Astrocyte of the hippocampus (primary cell): Measurements from ENCODE around the gene BHLHA9.
"Not testable (repeated sequence)": the region's sequence is repeated elsewhere in the genome, so short reads cannot be mapped to it uniquely, and the experiment has no call there.

Source experiments
- DNase-seq: peaks from one replicate; pipeline ENCODE4 v3.0.0; 2011; ENCODE audit warnings: low read depth, low spot score

BHLHA9 gene

DNA sequence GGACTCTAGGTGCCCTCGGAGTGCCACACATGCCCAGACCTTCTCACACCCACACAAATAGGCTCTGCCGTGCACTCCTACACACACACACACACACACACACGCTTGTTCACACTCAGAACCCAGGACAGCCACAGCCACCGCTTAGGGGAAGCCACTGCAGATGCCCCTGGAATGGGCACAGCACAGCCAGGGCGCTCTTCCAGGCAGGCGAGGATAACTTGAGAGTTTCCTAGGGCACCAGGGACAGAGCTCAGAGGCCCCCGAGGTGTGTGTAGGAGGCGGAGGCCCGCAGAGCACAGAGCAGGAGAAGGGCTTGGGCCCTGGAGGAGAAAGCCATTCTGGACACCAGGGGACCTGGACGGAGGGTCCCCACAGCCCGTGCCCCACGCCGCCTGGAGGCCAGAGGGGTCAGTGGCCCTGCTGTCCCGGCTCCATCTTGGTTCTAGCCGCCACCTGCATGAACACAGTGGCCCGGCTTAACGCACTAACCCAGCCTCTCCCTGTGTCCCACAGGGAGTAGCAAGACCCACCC, 30.2 kb downstream of the BHLHA9 start:
- DNase-seq, result no peak

DNA sequence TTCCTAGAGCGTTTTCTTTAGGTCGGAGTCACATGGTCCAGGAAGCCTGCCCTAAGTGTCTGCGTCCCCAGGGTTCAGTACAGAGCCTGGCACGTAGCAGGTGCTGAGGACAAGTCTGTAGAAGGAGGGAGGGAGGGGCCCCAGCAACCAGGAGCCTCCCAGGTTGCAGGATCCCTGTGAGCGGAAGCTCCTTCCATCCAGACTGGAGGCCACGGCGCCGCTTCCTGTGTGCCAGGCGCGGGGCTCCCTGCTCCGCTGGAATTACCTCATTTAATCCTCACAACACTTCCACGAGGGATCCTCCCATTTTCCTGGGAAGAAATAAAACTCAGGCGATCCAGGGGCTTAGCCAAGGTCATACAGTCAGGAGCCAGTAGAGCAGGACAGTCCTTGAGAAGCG, 31.3 kb downstream of the BHLHA9 start:
- no peak for DNase-seq

DNA sequence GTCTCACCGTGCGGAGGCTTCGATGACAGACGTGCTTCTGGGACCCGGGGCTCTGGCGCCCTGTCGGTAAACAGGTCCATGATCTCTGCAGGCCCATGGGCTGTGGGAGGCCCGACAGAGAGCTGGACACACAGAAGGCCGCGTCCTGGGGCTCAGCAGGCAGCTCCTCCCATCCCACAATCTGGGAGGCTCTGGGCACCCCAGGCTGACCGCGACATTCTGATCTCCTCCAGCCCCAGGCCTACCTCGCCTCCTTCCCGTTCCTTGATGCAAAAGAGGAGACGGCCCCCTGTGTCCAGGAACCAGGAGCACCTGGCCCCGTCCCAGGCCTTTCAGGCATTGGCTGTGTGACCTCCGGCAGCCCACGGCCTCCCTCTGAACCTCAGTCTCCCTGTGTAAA, 32.5 kb downstream of the BHLHA9 start:
- no peak for DNase-seq

DNA sequence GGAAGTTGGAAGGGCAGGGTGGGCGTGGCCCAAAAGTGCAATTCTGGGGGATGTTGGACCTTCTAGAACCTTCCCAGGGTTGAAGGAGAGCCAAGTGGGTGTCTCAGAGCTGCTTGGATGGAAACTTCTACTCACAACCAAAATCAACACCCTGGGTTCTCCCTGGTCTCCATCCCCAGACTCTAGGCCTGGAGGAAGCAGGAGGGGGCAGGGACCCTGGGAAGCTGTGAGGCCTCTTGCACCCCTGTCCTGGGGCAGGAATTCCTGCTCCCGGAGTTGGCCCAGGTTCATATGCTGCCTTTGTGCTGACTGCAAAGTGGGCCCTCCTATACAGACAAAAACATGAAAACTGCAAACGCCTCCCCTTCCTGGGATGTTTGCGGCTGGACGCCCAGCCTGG, 34.3 kb downstream of the BHLHA9 start:
- no peak for DNase-seq

DNA sequence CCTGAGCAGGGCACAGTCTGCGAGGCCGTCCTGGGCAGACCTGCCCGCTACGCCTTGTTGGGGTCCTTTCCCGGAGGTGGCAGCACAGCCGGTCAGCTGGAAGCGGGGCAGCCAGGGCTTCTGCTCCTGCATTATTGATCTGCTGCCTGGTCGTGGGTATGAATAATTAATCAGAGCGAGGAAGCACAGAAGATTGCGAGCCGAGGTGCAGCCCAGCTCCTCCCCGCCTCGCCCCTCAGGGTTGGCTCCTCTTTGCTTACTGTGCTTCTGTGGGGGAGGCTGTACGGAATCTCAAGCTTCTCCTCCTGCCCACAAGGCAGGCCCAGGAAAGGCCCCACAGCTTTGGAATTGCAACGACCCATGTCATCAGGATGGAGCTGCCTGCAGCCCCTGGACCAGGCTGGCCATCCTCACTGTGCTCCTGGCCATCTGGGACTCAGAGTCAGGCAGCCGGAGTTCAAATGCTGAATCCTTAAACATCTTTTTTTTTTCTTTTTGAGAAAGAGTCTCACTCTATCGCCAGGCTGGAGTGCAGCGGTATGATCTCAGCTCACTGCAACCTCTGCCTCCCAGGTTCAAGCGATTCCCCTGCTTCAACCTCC, 34.8 kb downstream of the BHLHA9 start:
- DNase-seq, result peak; percentile 20

DNA sequence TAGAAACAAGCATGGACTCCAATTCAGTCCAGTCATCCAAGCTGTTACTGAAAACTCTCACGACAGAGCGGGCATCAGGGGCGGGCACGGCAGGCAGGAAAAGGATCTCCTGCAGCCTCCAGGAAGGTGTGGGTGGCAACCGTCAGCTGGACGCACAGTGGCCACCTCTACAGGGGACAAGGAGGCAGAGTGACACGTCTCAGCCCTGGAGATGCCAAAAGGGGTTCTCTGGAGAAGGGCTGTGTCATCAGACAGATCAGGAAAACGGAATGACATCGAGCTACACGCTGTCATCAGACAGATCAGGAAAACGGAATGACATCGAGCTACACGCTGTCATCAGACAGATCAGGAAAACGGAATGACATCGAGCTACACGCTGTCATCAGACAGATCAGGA, 37.6 kb downstream of the BHLHA9 start:
- not testable (repeated sequence) for DNase-seq

DNA sequence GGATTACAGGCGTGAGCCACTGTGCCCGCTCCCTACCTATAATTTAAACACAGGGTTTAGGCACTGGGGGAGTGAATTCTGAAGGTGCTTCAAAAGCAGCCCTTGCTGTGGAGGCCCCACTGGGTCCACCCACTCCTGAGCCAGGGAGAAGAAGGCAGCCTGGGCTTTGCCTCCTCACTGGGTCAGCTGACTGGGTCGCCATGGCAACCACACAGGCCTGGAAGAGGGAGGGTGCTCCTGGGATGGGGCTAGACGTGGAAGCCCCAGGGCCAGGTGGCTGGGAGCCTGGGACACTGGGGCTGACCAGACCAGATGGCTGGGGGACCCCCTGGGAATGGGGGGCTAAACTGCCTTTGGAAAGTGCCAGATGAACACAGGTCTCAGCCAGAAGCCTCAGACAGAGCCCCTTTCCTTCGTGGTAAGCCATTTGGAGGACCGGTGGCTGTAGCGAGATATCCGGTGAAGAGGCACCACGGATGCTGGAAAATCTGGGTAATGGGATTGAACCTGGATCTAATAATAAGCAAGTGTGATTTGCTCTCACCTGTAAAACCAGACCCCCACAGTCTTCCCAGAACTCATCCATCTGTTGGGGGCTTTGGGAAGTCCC, 42.1 kb downstream of the BHLHA9 start:
- no peak for DNase-seq

DNA sequence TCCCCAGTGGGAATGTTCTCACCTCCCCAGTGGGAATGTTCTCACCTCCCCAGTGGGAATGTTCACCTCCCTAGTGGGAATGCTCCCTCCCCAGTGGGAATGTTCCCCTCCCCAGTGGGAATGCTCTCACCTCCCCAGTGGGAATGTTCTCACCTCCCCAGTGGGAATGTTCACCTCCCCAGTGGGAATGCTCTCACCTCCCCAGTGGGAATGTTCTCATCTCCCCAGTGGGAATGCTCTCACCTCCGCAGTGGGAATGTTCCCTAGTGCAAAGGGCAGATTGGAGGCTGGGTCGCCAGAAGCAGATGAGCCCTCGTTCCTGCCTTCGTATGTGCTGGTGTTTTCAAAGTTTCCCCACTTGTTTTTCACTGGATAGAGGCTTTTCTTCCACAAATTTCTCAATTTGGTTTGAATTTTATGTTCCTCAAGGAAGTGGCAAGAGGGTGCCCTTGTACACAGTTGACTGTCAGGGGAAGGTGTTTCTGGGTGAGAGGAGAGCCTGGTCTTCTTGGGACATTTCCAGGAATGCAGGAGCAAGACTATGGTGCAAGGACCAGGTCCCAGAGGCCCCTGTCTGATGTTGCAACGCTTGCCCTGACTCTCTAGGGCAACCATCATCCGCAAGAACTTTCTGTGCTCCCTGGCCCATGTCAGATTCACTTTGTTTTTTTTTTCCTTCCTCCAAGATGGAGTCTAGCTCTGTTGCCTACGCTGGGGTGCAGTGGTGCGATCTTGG, 43.2 kb downstream of the BHLHA9 start:
- DNase-seq, result no peak

DNA sequence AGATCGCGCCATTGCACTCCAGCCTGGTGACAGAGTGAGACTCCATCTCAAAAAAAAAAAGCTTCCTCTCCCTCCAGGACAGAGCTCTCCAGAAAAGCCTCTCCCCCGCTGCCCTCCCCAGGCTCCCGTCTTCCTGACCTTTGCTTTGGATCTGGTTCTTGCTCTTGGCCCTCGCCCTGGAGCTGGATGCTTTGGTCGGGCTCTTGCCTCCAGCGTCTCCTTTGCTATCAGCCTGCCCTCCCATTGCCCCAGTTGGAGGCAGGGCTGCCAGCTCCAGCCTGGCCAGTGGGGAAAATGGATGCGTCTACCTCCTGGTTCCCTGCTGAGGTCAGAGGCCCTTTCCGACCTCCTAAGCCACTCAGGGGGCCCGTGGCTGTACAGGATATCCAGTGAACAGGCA, 45.2 kb downstream of the BHLHA9 start:
- DNase-seq, result no peak

DNA sequence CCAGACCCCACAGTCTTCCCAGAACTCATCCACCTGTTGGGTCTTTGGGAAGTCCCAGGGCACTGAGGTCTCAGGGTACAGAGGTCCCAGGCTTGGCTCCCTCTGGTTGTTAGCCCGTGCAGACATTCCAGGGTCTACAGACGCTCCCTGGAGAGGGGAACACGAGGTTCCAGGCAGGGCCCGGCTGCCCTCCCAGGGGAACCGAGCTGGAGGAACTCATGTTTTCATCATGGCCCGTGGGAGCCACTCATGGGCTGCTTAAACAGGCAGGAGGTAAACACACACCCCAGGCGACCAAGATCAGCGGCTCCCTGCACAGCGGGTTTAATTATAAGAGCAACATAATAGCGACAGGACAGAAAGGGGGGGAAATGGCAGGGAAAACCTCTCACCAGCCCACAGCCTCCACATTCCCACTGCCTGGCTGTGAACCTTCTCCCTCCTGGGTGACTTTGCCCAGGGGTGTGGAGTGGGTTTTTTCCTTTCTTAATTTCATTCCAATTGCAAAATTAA, 45.7 kb downstream of the BHLHA9 start:
- DNase-seq, result no peak
